ENCODE results near the gene SH3BGRL2.
"Not testable (repeated sequence)": the region's sequence is repeated elsewhere in the genome, so short reads cannot be mapped to it uniquely, and the experiment has no call there.

Gene SH3BGRL2

GRCh38 chr6:79676785-79677736 is 45.9 kb downstream of the SH3BGRL2 start:
- no peak for FAIRE-seq
- DNase-seq (ENCODE audit: insufficient read length, low spot score): no peak

GRCh38 chr6:79682682-79683081 is 51.6 kb downstream of the SH3BGRL2 start:
- not testable (repeated sequence) for DNase-seq (ENCODE audit: insufficient read length, low spot score); FAIRE-seq

More at GRCh38 chr6:79676785-79677736, 45.9 kb downstream of the SH3BGRL2 start:
- no peak for TF ChIP-seq CTCF (IDR thresholded peaks at IDR 0.05; ENCODE audit: insufficient read depth, missing control alignments)

- DNase-seq (ENCODE audit: insufficient read length, low spot score) (no peak), FAIRE-seq (peak; percentile 32)
- no peak for TF ChIP-seq CTCF (IDR thresholded peaks at IDR 0.05; ENCODE audit: insufficient read depth, missing control alignments)
Observed at GRCh38 chr6:79684876-79685275, 53.7 kb downstream of the SH3BGRL2 start.

- DNase-seq (ENCODE audit: insufficient read length, low spot score) (no peak), FAIRE-seq (no peak)
- TF ChIP-seq CTCF (IDR thresholded peaks at IDR 0.05; ENCODE audit: insufficient read depth, missing control alignments): no peak
Observed at GRCh38 chr6:79686707-79687309, 55.7 kb downstream of the SH3BGRL2 start.

- no peak for TF ChIP-seq CTCF (IDR thresholded peaks at IDR 0.05; ENCODE audit: insufficient read depth, missing control alignments)
- DNase-seq (ENCODE audit: insufficient read length, low spot score): no peak
- peak; percentile 81 for FAIRE-seq
Observed at GRCh38 chr6:79687759-79688158, 56.6 kb downstream of the SH3BGRL2 start.

- TF ChIP-seq CTCF (IDR thresholded peaks at IDR 0.05; ENCODE audit: insufficient read depth, missing control alignments): no peak
- FAIRE-seq (no peak), DNase-seq (ENCODE audit: insufficient read length, low spot score) (no peak)
Observed at GRCh38 chr6:79694156-79694555, 63.0 kb downstream of the SH3BGRL2 start.

GRCh38 chr6:79694623-79695343 is 63.7 kb downstream of the SH3BGRL2 start:
- DNase-seq (ENCODE audit: insufficient read length, low spot score) (no peak), FAIRE-seq (no peak)
- TF ChIP-seq CTCF (IDR thresholded peaks at IDR 0.05; ENCODE audit: insufficient read depth, missing control alignments): no peak
